GM19395 (cell line): Measurements from ENCODE around the gene RPL34.
A peak's percentile ranks its signal among the peaks of the same experiment; 100 is the strongest.
"Not testable (repeated sequence)": the region's sequence is repeated elsewhere in the genome, so short reads cannot be mapped to it uniquely, and the experiment has no call there.

Experiments used
- ATAC-seq: cut with Tn5 transposase; IDR thresholded peaks from one replicate; pipeline ENCODE4 v1.9.1; 2021; ENCODE audit warnings: mild to moderate bottlenecking, moderate library complexity; ENCODE audit not compliant: unreplicated experiment

Gene RPL34

DNA sequence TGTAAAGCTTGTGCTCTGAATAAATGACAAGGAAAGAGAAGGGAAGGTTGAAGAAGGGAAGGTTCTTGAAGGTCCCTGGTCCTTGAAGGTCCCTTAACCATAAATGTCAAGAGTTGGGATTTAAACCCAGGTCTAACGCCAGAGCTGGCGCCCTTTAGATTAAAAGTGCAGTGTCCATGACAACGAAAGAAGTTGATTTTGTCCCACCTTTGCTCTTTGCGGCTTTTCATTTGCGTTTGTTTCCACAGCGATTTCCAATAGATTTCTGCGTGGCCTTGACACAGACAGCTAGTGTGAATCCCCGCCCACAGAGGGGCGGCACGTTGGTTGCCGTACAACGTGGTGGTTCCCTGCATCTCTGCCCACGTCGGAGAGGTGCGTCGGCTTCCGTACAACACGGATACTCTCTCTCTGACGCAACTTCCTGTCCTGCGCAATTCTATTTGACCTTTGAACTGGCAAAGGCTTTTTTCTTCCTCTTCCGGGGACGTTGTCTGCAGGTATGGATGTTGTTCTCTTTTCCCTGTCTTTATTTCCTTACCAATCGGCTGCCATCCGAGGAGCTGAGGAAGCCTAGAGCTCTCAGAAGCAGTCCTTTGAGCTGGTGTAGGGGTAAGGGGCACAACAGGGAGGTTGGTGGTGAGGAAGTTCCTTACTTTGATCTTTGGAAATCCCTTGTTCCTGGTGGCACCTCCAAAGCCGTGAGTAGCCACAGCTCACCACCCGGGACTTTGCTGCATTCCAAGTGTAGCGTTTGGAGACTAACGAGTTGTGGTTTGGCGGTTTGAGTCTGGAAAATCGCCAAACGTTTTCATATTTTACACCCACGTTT, at the start of gene RPL34:
Gene RPL34 (plus strand): TSS at position 476 of the 832 bp plus-strand sequence. CDS start 1,384 bp downstream, outside the sequence.
- ATAC-seq = peak; percentile 100

DNA sequence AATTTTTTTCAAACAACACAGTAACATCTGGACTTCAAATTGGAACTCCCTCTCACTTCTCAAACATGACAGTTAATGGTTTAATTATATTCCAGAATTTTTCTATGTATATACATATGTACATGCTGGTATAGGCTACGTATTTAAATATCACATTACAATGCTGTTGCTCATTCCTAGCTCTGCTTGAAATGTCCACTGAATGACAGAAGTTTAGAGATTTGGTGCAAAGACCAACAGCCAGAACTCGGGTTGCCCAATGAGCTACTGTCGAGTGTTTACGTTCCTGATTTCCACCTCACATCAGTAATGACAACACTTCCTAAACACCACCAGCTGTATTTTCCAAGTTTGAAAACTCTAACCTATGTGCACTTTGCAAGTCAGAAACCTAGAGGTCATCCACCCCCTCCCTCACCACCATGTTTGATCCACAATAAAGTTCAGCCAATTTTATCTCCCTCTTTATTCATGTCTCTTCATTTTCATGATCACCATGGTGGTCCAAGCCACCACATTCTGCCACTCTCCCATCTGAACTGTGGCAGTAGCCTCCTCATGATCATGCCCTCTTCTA, 49.3 kb upstream of the RPL34 start:
- ATAC-seq = no peak

DNA sequence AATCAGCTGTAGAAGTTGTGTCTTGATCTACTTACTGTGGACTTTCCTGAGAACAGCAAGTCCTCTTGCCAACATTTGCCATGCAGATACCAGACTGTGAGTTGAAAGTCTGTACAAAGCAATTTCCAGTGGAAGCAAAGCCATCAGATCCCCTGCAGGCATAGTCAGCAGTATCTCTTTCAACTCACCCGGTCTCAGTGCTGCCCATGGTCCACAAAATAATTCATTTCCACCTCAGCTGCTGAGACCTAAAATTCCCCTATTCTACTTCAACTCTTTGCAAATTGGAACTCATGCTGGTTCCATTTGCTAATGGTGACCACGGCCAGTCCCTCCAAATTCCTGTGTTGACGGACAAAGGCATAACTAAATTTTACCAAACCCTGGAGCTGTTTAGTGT, 46.0 kb upstream of the RPL34 start:
- ATAC-seq = no peak

DNA sequence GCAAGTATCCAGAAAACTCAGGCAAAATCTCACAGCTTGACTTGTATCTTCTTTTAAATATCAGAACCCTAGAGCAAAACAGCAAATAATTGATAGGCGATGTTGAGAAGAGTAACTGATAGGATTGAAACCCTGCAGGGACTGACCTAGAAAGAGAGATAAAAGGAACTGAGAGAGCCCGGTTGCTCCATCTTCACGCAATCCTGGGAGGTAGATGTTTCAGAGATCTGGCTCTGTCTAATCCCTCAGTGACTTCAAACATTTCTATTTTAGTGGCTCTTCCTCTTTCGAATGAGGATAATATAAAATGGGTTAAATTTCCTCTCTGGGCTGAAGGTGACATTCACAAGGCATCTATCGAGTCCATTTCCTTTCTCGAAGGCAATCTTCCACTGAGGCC, 39.3 kb upstream of the RPL34 start:
- ATAC-seq = no peak

DNA sequence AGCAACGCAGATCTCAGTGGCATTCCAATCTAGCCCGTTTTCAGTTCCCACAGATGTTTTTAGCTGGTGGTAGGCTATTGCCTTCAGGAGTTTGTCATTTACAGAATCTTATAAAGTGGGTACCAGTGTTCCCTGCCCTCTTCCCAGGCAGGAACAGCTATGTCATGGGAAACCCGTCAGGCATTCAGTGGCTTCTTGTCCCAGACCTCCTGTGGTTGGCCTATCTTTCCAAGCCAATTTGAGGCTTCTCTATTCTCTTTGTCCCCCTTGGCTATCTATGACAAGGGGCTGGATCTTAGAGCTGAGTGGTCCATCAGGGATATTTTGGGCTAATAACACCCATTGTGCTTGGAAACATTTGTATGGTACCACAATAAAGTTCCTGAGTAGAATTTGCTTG, 33.6 kb upstream of the RPL34 start:
- no peak for ATAC-seq

DNA sequence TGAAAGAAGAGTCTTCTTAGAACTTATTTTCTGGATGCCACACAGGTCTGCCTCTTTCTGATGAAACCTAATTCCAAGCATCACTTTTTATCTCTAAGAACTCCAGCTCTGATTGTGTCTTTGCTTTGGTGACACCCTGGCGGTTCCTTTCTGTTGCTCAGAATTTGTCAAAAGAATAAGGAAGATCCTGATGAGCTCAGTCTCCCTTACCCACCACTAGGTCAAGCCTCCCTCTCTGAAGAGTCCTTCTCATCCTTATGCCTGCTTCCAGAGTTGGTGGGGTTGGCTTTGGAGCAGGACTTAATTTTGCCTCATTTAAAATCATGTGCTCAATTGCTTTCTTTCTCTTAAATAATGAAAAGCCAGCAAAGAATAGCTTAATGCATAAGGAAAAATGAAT, 31.5 kb upstream of the RPL34 start:
- ATAC-seq = no peak

DNA sequence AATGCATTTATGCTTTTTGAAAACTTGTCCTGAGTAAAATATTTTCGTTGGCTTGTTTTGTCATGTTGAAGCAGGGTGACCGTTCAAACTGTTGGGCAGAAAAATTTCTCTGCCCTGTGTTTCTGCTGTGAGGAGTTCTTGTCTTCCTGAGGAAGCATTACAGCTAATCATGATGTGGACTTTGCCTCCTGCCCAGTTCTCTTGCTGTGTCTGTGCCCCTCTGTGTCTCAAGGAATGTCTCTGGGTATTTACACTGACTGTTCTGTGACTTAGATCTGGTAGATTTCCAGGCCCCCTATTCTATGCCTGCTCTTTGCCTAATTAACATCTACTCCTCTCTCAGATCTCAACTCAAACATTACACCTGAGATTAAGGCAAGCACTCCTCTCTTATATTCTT, 30.4 kb upstream of the RPL34 start:
- no peak for ATAC-seq

DNA sequence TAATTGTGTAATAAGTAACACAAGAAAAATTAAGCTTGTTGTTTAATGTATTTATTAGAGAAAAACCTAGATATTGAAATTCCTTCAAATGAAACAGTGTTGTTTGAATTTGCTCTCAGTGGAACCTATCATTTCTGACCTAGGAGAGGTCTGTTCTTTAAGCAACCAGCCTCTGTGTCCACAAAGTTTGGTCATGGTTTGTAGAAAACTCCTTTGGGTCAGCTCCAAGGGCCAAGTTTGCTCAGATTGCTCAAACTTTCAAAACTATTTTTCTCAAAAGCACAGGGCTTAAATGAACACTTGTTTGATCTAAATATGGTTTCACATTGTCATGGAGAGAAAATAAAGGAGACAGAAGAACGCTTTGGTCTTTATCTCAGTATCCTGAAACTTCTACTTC, 29.6 kb upstream of the RPL34 start:
- no peak for ATAC-seq

DNA sequence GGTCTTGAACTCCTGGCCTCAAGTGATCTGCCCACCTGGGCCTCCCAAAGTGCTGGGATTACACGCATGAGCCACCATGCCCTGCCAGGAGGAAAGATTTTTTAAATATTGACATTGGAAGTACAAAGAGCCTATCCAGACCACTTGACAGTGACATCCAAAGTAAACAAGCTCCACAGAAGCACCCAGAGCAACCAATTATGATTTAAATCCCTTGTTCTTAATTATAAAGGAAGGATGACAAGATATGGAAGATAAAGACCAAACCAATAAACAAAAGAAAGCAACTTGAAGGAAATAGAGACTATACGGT, 27.7 kb upstream of the RPL34 start:
- no peak for ATAC-seq

DNA sequence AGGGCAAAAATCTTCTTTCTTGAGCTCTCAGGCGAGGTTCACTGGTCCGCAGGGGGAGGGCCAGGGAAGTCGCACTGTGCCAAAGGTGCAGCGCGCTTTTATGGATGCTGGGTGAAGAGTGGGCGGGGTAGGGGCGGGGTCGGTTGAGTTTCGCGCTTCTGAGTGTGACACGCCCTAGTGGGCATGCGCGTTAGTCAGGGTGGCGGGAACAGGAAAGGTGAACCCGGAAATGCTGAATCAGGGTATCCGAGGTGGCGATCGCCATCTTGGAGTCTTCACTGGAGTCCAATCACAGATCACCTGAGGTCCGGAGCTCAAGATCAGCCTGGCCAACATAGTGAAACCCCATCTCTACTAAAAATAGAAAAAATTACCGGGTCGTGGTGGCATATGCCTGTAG, 26.1 kb upstream of the RPL34 start:
- not testable (repeated sequence) for ATAC-seq

DNA sequence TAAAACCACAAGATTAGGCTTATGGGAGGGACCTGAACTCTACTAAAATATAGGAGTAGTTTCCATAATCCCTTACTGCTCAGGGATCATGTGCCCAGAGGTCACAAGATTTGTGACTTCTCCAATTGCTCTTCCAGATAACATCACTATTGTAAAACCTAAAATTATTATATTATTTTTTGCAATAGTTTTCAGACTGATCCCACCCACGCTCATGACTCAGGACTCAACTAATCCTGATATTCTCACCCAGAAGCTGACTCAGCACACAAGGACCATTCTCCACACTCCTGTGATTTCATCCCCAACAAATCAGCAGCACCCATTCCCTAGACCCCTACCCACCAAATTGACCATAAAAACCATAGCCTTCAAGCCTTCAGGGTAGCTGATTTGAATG, 24.0 kb upstream of the RPL34 start:
- ATAC-seq = no peak

DNA sequence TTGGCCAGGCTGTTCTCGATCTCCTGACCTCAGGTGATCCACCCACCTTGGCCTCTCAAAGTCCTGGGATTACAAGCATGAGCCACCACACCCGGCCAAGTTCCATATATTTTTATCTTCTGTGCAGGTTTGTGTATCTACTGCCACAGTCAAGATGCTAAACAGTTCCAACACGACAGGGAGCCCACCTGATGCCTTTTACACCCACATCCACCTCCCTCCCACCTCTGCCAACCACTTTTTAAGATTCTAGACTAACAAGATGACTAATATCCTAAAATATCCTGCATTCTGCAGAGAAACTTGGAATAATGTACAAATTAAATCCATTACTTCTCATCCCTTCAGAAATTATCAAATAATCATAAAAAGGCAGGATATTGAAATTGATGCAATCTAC, 19.3 kb upstream of the RPL34 start:
- no peak for ATAC-seq

DNA sequence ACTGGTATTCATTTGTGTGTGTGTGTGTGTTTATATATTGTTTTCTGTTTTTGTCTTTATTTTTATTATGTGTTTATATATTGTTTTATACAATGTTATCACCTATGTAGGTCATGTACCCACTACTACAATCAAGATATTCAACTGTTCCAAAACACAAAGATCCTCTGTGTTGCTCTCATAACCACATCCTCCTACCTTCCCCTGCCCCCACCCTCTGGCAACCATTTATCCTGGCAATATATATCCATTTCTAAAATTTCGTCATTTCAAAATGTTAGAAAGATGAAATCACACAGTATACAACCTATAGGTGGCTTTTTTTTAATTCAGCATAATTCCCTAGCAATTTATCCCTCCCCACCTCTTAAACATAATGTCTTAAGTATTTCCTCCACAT, 18.8 kb upstream of the RPL34 start:
- no peak for ATAC-seq

DNA sequence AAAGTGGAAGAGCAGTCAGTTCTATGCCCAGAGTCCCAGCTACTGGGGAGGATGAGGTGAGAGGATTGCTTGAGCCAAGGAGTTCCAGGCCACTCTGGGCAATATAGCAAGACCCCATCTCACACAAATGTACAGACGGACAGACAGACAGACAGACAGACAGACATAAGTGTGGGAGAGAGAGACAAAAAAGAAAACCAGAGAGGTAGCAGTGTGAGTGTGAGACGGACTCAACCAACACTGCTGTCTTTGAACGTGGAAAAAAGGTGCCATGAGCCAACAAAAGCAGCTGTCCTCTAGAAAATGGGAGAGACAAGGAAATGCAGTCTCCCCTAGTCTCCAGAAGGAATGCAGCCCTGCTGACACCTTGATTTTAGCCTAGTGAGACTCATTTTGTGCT, 18.2 kb upstream of the RPL34 start:
- no peak for ATAC-seq

DNA sequence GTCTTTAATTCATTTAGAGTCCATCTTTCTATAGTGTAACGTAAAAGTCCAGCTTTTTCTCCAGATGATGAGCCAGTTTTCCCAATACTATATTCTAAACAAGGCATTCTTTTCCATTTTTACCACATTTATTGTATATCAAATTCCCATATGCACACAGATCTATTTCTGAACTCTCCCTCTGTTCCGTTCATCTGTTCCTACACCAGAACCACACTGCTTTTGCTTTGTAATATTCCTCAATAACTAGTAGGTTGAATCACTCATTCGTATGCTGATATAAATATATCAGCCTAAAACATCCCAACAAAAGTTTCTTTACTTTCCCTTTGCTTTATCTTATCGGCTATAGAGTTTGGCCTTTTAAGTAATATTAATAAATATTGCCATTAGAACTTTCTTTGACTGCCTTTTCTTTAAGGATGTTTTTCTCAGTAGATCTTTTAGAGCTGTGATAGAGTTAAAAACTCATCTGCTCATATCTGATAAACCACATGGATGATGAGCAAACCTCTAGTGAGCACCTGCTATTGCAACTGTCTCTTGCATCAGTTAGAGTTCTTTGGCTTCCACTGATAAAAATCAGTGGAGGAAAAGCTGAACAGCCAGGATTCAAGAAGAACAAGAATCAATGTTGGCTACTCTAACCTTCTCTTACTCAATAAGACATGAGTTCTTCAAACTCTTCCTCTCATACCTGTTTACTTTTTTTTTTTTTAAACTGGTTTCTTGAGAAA, 13.1 kb upstream of the RPL34 start:
- ATAC-seq = no peak

DNA sequence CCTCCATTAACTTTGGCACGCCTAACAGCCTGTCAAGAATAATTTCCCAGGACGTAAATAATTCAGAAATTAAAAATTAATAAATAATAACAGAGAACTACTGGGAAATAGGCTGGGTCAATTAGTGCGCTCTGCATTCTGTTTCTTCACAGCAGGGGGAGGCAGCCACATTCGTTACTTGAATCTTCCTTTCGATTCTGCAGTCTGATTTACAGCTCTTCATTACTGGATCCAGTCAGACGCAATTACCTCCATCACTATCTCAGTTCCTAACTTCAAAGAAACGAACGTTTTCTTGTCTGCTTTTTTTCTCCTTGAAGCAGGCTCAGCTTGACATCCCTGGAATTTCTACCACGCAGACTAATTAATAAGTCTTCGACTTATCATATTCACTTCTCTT, 9.0 kb upstream of the RPL34 start:
- ATAC-seq = no peak

DNA sequence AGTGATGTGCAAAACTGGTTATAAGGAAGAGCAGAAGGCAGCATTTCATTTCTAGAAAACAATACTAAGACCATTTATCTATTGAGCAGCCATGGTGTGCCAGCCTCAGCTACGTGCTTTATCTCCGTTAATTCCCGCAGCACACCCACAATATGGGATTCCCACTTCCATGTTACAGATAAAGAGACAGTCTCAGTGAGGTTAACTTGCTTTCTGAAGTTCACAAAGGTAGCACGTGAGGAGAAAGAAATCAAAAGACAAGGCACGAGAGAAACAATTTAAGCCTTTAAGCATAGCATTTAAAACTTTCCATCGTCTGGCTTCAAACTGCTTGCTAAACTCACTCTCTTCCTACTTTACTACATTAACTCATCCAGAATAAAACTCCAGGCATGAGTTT, 8.0 kb upstream of the RPL34 start:
- no peak for ATAC-seq

DNA sequence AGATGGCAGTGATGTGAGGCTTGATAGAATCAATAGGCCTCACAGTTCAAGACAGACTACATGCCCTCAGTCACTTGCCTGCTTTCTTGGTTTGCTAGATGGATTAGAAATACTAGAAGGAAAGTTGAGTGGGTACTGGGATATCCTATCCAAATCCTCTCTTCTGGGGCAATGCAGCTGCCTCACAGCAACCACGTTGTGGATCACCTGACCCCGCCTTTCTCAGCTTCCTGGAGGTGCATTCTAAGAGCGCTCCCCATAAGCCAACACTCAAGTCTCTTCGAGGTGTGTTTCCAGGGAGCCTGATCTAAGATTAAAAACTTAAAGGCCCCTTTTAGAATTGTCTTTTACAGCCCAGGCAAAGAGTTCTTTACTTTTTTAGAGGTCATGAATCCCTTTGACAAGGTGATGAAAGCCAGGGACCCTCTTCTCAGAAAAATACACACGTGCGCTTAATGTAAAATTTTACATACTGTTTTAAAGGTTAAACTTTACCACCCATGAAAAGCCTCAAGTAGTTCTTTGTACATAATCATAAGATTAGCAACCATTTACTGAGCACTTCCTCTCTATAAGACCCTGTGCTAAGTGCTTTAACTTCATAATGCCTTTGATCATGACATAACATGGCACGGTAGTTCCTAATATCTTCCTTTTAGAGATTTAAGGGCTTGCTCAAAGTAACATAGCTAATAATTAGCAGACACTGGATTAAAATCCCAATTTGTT, 840 bp upstream of the RPL34 start:
- peak; percentile 11 for ATAC-seq

DNA sequence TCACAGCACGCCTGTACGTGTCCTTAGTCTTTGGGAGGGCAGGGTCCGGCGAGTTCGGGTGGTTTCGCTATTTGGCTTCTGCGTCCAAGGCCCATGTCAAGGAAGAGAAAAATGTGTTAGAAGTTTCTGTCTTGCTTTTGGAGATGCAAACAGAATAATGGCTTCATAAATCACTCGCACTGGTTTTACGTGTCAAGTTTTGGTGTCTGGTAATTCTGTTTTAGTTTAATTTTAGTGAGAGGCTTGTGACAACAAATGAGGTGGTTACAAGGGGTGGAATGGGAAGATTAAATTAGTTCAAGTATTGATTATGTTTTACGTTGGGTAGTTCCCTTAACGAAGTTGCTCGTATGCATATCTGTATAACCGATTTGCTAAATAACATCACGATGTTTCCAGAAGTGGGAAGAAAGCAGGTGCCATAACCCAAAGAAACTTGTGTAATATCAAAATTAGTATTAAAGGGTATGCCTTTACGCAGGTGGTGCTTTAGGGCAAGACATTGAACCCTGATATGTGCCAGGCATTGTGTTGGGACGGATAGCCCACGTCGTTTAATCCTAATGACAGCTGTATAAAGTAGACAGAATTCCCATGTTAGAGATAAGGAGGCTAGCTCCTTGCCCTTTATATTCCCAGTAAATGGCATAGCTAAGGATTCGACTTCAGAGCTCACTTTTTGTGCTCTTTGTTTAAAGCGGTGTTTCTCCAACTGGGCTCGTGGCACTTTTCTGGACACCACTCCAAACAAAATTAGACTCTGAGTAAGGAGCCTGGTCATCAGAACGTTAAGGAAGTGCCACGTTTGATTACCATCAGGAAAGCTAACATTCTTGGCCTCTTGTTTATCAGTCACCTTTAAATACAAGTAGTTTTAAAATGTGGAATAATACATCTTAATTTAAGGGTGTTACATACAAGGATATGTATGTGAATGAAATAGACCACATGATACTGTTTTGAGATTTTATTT, 843 bp downstream of the RPL34 start:
- ATAC-seq = peak; percentile 18

DNA sequence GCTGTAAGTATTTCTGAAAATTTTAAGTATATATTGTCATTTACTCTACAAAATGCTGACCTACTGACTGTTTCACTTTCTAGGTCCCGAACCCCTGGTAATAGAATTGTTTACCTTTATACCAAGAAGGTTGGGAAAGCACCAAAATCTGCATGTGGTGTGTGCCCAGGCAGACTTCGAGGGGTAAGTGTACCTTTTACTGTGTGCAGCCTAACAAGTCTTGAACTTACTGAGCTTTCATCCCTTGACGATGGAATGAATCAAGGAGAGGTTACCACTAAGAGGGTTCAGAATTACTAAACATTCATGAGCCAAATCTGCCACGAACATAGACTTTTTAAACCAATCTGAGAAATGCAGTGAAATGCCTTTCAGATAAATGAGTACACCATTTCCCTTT, 1.6 kb downstream of the RPL34 start:
- no peak for ATAC-seq
